K562 (cell line): ENCODE measurements around the gene TMEM260. TPM values are rescaled to one million over a fixed set of nuclear protein-coding genes. Genes with fewer than 3 reads are reported as not detected.

Source experiments
- FOXK1 ChIP-seq: sonication (generic); formaldehyde crosslinking; IDR thresholded peaks from 2 replicates; pipeline ENCODE4 v1.8.0; 2022; ENCODE audit warnings: missing genetic modification reagents, mild to moderate bottlenecking, borderline replicate concordance
- KLF13 ChIP-seq: fragments of 450-650 bp; IDR thresholded peaks from 2 replicates; pipeline ENCODE4 v1.6.1; 2016; ENCODE audit warnings: missing genetic modification characterization, low read depth, mild to moderate bottlenecking, missing compliant biosample characterization, moderate library complexity, borderline replicate concordance
- SOX6 ChIP-seq: fragments of 450-650 bp; IDR thresholded peaks from 2 replicates; pipeline ENCODE4 v1.6.1; 2014; ENCODE audit warnings: mild to moderate bottlenecking
- SRSF7 ChIP-seq: fragments of 200-400 bp; formaldehyde crosslinking; optimal IDR thresholded peaks from 2 replicates; pipeline ENCODE3; 2017; ENCODE audit warnings: mild to moderate bottlenecking, low read depth, low read length
- THAP12 ChIP-seq: fragments of 250-450 bp; sonication (Bioruptor Pico); IDR thresholded peaks from 2 replicates; pipeline ENCODE4 v1.9.0; 2021; ENCODE audit warnings: mild to moderate bottlenecking, inconsistent platforms
- ZNF766 ChIP-seq: fragments of 200-800 bp; sonication (Bioruptor generic); conservative IDR thresholded peaks from 2 replicates; pipeline ENCODE4 v1.6.1; 2016; ENCODE audit warnings: missing genetic modification characterization, missing compliant biosample characterization
- polyA plus RNA-seq, 8 experiments: library from polyadenylated mRNA; depleted of rRNA in 4 of 8; stranded (reverse) in 5 of 8; unstranded in 3 of 8; fragments of >200 nt; fragmentation: Nextera tagmentation in 2 of 8; fragmentation: Illumina TruSeq in 1 of 8; extraction: Ambion mirVana in 2 of 8; extraction: Trizol in 1 of 8; gene quantifications; 2 replicates each; pipeline versions ENCODE4 v1.2.1 to v1.2.3, GENCODE V29; 2011 to 2014; ENCODE audit warnings: inconsistent platforms in 1 of 8, missing spikeins in 1 of 8
- total RNA-seq, 7 experiments: library from RNA; depleted of rRNA in 6 of 7; stranded (reverse); fragments of >200 nt in 6 of 7; fragmentation: Illumina TruSeq in 2 of 7; extraction: Trizol in 2 of 7; gene quantifications; 2 replicates each; pipeline versions ENCODE4 v1.2.1 to v1.2.3, GENCODE V29; 2011 to 2021; ENCODE audit warnings: low replicate concordance in 1 of 7
- TF ChIP-seq, protein P1 (sequence below), 2 experiments: fragments of 450-650 bp; conservative IDR thresholded peaks; 2 replicates each; pipeline ENCODE4 v1.6.1; 2017; ENCODE audit warnings: mild to moderate bottlenecking in 2 of 2, moderate library complexity in 2 of 2

TMEM260 gene
- total and polyA plus RNA-seq, 9 of the 15 experiments (the other 6 are each of a cell fraction or from before 2014, with no cell fraction given) = 2.2 to 9.4 (median 6.0) TPM

- TF ChIP-seq, protein P1, sequence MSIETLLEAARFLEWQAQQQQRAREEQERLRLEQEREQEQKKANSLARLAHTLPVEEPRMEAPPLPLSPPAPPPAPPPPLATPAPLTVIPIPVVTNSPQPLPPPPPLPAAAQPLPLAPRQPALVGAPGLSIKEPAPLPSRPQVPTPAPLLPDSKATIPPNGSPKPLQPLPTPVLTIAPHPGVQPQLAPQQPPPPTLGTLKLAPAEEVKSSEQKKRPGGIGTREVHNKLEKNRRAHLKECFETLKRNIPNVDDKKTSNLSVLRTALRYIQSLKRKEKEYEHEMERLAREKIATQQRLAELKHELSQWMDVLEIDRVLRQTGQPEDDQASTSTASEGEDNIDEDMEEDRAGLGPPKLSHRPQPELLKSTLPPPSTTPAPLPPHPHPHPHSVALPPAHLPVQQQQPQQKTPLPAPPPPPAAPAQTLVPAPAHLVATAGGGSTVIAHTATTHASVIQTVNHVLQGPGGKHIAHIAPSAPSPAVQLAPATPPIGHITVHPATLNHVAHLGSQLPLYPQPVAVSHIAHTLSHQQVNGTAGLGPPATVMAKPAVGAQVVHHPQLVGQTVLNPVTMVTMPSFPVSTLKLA (conservative IDR thresholded peaks at IDR 0.05) = 0 out of 4 replicates have a peak, but pooled peaks of 1 of the 2 experiments have one; percentile 21
- TF ChIP-seq THAP12 (CRISPR knock-in tag) (no peak), KLF13 (tag) (no peak), SOX6 (peak; percentile 49; the same call in 1 of the 2 replicates), FOXK1 (CRISPR knock-in tag) (no peak), ZNF766 (CRISPR knock-in tag) (no peak), SRSF7 (no peak)
Measured at GRCh38 chr14:56659964-56660551, 80.5 kb downstream of the TMEM260 start (continued).
